BJ (cell line): ENCODE data around the gene ADAMTS14. TPM values are rescaled to one million over a fixed set of nuclear protein-coding genes. Genes with fewer than 3 reads are reported as not detected.

ENCODE experiments used
- CTCF ChIA-PET: fragments of 350-600 bp; formaldehyde crosslinking; extraction: SDS; loops from one replicate; lab custom pipeline; 2021; ENCODE audit warnings: antibody characterized with exemption, inconsistent platforms; lab: Yijun Ruan, JAX
- POLR2A ChIA-PET: fragments of 300-600 bp; sonication (Branson Sonifier 250); formaldehyde crosslinking; extraction: SDS; loops from one replicate; lab custom pipeline; 2021; ENCODE audit warnings: antibody characterized with exemption; lab: Charles Lee
- DNase-seq: peaks from one replicate; pipeline ENCODE4 v3.0.0-alpha.2; 2011; ENCODE audit warnings: low read depth
- H3K27me3 ChIP-seq: 2 replicates; pipeline ENCODE4 v1.6.0; 2011; ENCODE audit warnings: low read length; ENCODE audit not compliant: control insufficient read depth, insufficient read depth
- H3K36me3 ChIP-seq: 2 replicates; pipeline ENCODE4 v1.5.1; 2011; ENCODE audit warnings: low read length; ENCODE audit not compliant: control insufficient read depth, insufficient read depth
- H3K4me3 ChIP-seq: 2 replicates; pipeline ENCODE4 v1.5.1; 2011; ENCODE audit warnings: low read depth, mild to moderate bottlenecking, control low read depth, low read length
- polyA plus RNA-seq: library from polyadenylated mRNA; depleted of rRNA; stranded (reverse); fragments of >200 nt; gene quantifications from 2 replicates; pipeline ENCODE4 v1.2.3, GENCODE V29; 2011
- TF ChIP-seq, protein P1 (sequence below): IDR thresholded peaks from 2 replicates; pipeline ENCODE4 v1.5.1; 2011; ENCODE audit warnings: low read depth, mild to moderate bottlenecking, control low read depth, inconsistent platforms, low read length, moderate library complexity; ENCODE audit not compliant: insufficient read depth

ADAMTS14 gene
- polyA plus RNA-seq, 1 experiment = 3.3 TPM

DNA sequence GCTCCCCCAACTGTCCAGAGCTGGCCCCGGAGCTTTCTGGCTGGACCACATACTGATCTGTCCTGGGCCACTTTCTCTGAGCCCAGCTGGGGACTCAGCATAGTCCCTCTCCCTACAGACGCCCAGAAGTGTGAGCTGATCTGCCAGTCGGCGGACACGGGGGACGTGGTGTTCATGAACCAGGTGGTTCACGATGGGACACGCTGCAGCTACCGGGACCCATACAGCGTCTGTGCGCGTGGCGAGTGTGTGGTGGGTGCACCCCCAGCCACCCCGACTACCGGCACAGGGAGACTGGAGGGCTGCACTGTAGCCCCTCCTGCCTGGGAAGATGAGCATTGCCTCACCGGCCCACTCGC, 71.1 kb downstream of the ADAMTS14 start:
- DNase-seq = no peak
- ChIA-PET POLR2A (no interaction called here), CTCF (interaction anchor here (1.2 kb wide), 1 partner anchor 15 kb away, joined by 3 read pairs; no protein-coding TSS in a partner anchor)
- TF ChIP-seq, protein P1, sequence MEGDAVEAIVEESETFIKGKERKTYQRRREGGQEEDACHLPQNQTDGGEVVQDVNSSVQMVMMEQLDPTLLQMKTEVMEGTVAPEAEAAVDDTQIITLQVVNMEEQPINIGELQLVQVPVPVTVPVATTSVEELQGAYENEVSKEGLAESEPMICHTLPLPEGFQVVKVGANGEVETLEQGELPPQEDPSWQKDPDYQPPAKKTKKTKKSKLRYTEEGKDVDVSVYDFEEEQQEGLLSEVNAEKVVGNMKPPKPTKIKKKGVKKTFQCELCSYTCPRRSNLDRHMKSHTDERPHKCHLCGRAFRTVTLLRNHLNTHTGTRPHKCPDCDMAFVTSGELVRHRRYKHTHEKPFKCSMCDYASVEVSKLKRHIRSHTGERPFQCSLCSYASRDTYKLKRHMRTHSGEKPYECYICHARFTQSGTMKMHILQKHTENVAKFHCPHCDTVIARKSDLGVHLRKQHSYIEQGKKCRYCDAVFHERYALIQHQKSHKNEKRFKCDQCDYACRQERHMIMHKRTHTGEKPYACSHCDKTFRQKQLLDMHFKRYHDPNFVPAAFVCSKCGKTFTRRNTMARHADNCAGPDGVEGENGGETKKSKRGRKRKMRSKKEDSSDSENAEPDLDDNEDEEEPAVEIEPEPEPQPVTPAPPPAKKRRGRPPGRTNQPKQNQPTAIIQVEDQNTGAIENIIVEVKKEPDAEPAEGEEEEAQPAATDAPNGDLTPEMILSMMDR = no peak
- Histone ChIP-seq H3K4me3 (no peak overlapping the region), H3K27me3 (no peaks in the 10 kb centered on the region; the same call in 1 of the 2 replicates), H3K36me3 (no peaks in the 10 kb centered on the region)

DNA sequence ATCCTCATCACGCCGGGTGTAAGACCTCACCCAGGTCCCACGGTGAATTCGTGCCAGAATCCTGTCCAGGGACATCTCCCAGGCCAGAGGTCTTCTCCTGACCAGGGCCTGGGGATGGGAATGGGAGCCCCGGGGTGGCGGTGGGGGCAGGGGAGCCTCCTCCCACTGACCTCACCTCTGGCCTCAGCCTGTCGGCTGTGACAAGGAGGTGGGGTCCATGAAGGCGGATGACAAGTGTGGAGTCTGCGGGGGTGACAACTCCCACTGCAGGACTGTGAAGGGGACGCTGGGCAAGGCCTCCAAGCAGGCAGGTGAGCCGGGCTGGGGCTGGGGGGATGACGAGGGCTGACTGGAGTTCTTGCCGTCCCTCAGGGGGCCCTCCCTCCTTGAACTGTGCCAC, 71.6 kb downstream of the ADAMTS14 start:
- CTCF ChIA-PET = interaction anchor here (1.0 to 1.2 kb wide), 3 partner anchors 9 to 15 kb away, joined by 3 to 4 read pairs (median 3); no protein-coding TSS in a partner anchor
- POLR2A ChIA-PET = no interaction called here
- DNase-seq = no peak

DNA sequence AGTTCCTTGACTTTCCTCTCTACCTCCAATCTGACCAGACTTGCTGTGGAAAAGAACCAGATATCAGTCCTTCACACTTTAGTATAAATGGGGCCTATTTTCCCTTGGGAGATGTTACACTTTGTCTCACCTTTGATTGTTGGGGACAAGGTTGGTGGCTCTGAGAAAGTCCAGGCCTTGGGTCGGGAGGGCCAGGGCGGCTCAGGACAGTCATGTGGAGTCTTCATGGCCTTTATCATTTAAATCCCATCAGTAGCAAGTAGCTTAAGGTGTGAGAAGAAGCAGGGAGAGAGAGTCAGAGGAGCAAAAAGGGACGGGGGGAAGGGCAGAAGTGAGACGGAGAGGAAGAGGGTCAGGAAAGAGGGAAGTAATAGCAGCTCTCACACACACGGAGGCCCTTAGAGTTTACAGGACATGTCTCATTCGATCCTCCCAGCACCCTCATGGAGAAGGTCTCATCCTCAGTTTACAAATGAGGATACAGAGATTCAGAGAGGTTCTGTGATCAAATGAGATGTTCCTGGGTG, 72.4 kb downstream of the ADAMTS14 start:
- H3K27me3 ChIP-seq = no peaks in the 10 kb centered on the region; the same call in 1 of the 2 replicates
- no peaks in the 10 kb centered on the region for H3K36me3 ChIP-seq
- no peak for DNase-seq
- CTCF ChIA-PET = interaction anchor here (0.6 to 1.9 kb wide), 5 partner anchors 9 to 195 kb away, joined by 3 to 4 read pairs (median 3); no protein-coding TSS in a partner anchor
- POLR2A ChIA-PET = no interaction called here
- no peak overlapping the region for H3K4me3 ChIP-seq
- TF ChIP-seq, protein P1 = no peak

More for the DNA sequence above, 71.6 kb downstream of the ADAMTS14 start:
- no peaks in the 10 kb centered on the region; the same call in 1 of the 2 replicates for H3K27me3 ChIP-seq
- no peaks in the 10 kb centered on the region for H3K36me3 ChIP-seq
- TF ChIP-seq, protein P1 = no peak
- H3K4me3 ChIP-seq = no peak overlapping the region

DNA sequence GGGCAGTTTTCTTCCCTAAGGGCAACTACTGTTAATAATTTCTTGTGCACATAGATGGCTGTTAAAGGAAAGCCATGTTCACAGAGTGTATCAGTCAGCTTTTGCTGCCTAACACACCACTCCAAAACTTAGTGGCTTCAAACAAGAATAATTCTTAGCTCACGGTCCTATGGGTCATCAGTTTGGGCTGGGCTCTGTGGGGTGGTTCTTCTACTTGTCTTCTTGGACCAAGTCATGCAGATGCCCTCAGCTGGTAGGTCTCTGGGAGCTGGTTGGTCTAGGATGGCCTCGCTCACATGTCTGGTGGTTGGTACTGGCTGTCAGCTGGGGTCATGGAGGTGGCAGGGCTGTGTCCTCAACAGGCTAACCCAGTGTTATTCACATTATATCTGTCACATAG, 73.2 kb downstream of the ADAMTS14 start:
- ChIA-PET CTCF (interaction anchor here (0.9 to 1.9 kb wide), 3 partner anchors 11 to 348 kb away, joined by 3 to 4 read pairs (median 3); no protein-coding TSS in a partner anchor), POLR2A (no interaction called here)
- H3K27me3 ChIP-seq = no peaks in the 10 kb centered on the region; the same call in 1 of the 2 replicates
- no peak for DNase-seq
- H3K4me3 ChIP-seq = no peak overlapping the region
- no peaks in the 10 kb centered on the region for H3K36me3 ChIP-seq
- TF ChIP-seq, protein P1 = no peak

DNA sequence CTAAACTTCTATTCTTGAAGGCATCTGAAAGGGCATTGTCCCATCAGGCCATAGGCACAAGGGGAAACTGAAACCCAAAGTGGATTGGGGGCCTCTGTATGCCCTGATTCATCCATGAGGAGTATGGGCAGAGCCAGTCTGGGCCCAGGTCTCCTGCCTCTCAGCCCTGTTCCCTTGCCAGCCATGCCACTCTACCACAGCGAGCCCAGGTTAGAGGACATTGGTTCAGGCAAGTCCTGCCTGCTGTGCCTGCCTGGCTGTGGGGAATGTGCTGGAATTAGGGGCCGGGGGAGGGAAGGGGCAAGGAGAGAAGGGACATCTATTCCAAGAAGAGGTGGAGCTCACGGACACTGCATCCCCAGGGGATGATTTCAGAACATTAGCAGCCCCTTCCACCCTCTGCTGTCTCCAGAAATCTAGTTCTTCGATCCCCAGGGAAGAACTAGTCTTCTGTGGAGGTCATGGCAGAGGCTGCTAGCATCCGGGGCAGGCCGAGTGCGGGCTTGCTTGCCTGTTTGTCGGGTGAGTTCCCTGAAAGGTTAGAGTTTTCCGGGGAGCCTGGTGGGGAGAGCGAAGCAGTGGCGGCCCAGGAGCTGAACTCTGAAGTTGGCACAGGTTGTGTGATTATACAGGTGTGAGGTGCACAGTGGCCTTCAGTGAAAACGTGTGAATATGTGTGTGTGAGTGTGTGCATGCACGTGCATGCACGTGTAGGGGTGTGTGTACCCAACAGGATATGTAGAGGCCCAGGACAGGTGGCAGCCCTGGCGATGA, 75.1 kb downstream of the ADAMTS14 start:
- no peak overlapping the region for H3K4me3 ChIP-seq
- CTCF ChIA-PET = interaction anchor here (0.6 kb wide), 1 partner anchor 48 kb away, joined by 3 read pairs; no protein-coding TSS in a partner anchor
- H3K36me3 ChIP-seq = no peaks in the 10 kb centered on the region
- no peak for DNase-seq
- TF ChIP-seq, protein P1 = no peak
- H3K27me3 ChIP-seq = no peaks in the 10 kb centered on the region; the same call in 1 of the 2 replicates
- POLR2A ChIA-PET = no interaction called here
